HUES48 (cell line): ENCODE measurements around the gene JHY.

ENCODE experiments used
- H3K27ac ChIP-seq: one replicate; pipeline ENCODE4 v1.7.0; 2013; ENCODE audit warnings: low read depth, low read length, inconsistent platforms
- H3K27me3 ChIP-seq: 2 replicates; pipeline ENCODE4 v1.6.1; 2013; ENCODE audit warnings: mild to moderate bottlenecking, low read length; ENCODE audit not compliant: control insufficient read depth, insufficient read depth
- H3K36me3 ChIP-seq: 2 replicates; pipeline ENCODE4 v1.6.1; 2013; ENCODE audit warnings: low read length; ENCODE audit not compliant: control insufficient read depth, insufficient read depth
- H3K4me1 ChIP-seq: 2 replicates; pipeline ENCODE4 v1.6.1; 2013; ENCODE audit warnings: mild to moderate bottlenecking, low read length; ENCODE audit not compliant: control insufficient read depth, insufficient read depth
- H3K4me3 ChIP-seq: 2 replicates; pipeline ENCODE4 v1.5.1; 2013; ENCODE audit warnings: mild to moderate bottlenecking, low read depth, low read length
- H3K9ac ChIP-seq: 2 replicates; pipeline ENCODE4 v1.6.1; 2013; ENCODE audit warnings: mild to moderate bottlenecking, low read depth, low read length, moderate library complexity
- H3K9me3 ChIP-seq: 2 replicates; pipeline ENCODE4 v1.6.1; 2013; ENCODE audit warnings: low read length; ENCODE audit not compliant: control insufficient read depth, insufficient read depth

JHY gene

DNA sequence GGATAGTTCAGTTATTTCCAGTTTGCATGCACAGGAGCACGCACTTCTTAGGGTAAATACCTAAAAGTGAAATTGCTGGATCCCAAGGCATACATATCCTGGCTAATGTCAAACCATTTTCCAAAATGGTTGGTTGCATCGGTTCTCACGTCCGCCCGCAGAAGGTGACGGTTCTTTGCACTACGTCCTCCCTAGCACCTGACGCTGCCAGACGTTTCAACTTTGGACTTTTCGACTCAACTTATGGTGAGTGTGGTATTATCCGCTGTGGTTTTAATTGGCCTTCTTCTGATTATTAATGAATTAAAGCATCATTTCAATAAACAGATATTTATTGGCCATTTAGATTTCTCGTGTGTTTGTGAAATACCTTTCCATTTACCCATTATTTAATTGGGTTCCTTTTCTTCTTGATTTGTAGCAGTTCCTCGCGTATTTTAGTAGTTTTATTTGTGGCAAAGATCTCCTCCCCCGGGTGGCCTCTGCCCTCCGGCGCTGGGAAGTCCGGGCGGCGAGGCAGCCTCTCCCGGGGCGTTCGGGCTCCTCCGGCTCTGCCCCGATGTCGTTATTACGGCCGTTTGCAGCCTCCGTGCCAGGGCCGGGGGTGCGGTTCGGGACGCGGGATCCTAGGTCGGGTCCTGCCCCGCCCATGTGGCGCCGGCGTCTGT lies at the start of gene JHY:
TSS of gene JHY (plus strand) at position 571 of the 668 bp plus-strand sequence. CDS start 3,091 bp downstream, outside the sequence.
- Histone ChIP-seq H3K4me1 (peaks cover 33% of the 10 kb centered on the region), H3K27me3 (peaks cover 14% of the 10 kb centered on the region), H3K4me3 (peak within 1 kb of the TSS; percentile 77), H3K36me3 (no peaks in the 10 kb centered on the region), H3K27ac (peak within 1 kb of the TSS; percentile 80), H3K9ac (peak within 1 kb of the TSS; percentile 42; the same call in 1 of the 2 replicates), H3K9me3 (no peaks in the 10 kb centered on the region)

DNA sequence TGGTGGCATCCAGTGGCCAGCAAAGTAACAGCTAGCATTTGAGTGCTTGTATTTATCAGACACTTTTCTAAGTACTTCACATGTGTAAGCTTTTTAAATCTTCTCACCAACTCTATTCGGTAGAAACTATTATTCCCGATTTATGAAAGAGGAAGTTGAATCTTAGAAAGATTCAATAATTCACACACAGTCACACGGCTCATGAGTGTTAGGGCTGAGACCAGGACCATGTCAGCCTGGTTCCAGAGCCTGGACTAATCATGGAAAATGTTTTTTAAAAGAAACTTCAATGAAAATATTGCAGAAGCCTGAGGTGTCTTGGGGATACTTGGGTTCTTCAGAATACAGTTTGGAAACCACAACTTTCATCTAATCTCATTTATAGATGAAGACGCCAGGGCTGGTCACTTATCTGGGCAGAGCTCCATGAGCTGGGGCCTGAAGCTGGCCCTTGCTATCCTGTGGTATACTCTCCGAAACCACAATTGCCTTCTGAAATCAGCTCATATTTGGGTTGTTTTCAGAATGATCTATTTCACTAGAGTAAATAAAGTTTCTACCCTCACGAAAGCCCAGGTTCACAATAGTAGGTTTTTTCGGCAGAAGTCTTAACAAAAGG lies 48.6 kb upstream of the JHY start:
- Histone ChIP-seq H3K4me1 (peaks cover 12% of the 10 kb centered on the region), H3K36me3 (no peaks in the 10 kb centered on the region), H3K27me3 (no peaks in the 10 kb centered on the region), H3K9me3 (no peaks in the 10 kb centered on the region), H3K27ac (peak overlapping the region; percentile 2), H3K4me3 (no peak overlapping the region), H3K9ac (no peak overlapping the region)

GRCh38 chr11:122836916-122837315 lies 45.6 kb upstream of the JHY start:
- Histone ChIP-seq H3K4me3 (no peak overlapping the region), H3K9me3 (no peaks in the 10 kb centered on the region), H3K9ac (no peak overlapping the region), H3K36me3 (no peaks in the 10 kb centered on the region), H3K27ac (no peak overlapping the region), H3K4me1 (peaks cover 11% of the 10 kb centered on the region), H3K27me3 (no peaks in the 10 kb centered on the region)

DNA sequence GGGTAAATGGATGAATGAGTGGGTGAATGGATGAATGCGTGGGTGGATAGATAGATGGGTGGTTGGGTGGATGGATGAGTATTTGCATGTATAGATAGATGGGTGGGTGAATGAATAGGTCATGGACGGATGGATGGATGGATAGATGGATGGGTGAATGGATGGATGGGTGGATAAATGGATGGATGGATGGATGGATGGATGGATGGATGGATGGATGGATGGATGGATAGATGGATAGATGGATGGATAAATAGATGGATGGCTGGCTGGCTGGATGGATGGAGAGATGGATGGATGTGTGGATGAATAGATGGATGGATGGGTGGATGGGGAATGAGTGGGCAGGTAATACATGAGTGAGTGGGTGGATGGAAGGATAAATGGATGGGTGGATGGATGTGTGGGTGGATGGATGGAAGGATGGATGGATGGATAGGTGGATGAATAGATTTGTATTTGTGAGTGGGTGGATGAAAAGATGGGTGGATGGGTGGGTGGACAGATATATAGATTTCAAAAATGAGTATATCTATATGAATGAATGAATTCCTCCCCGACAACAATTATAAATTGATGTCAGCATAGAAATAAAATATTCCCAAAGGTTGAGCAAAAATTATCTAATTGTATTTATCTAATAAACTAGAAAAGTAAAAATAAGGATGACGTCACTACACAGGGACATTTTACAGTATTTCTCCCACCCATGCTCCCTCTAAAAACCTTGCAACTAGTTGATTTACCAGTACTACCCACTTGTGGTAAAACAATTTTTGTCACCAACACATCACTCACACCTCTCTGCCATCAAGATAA lies 44.8 kb upstream of the JHY start:
- H3K27ac ChIP-seq = no peak overlapping the region
- H3K4me3 ChIP-seq = no peak overlapping the region
- H3K36me3 ChIP-seq = no peaks in the 10 kb centered on the region
- H3K9ac ChIP-seq = no peak overlapping the region
- H3K27me3 ChIP-seq = no peaks in the 10 kb centered on the region
- no peaks in the 10 kb centered on the region for H3K9me3 ChIP-seq
- peaks cover 6% of the 10 kb centered on the region for H3K4me1 ChIP-seq

DNA sequence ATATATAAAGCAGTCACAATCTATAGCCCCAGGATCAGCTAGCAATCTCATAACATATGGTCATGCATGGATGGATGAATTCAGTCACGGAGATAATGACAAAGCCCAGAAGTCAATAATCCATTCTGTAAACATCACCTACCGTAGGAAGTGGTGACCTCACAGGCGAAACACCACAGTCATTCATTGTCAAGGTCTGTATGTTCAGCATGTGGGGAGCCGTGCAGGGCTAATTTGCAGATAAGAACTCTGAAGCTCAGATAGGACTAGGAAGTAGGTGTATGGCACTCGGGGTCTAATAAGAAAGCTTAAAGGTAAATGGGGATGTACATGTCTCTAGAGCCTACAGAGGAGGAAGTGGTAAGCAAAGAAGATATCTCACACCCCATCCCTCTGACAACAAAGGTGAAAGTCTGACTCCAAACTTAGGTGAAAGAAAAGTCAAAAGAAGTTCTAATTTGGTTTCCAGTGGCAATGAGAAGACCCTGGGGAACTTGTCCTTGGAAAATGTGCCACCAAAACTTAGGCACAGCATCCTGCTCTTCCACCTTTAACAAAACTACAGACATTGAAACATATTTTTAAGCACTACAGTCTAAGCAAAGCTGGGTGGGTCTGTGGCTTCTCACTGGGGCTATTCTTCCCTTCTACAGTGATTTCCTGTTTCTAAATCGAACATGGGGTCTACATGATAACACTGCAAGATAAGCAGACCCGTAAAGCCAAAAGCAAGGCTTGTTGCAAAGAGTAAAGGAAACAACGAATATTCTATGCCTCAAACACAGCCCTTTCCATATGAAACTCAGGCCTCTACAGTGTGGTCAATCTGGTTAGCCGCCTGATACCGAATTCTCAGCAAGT lies 39.0 kb upstream of the JHY start:
- Histone ChIP-seq H3K9me3 (no peaks in the 10 kb centered on the region), H3K4me1 (no peaks in the 10 kb centered on the region), H3K27ac (peak overlapping the region; percentile 51), H3K36me3 (no peaks in the 10 kb centered on the region), H3K27me3 (no peaks in the 10 kb centered on the region), H3K9ac (no peak overlapping the region), H3K4me3 (no peak overlapping the region)

DNA sequence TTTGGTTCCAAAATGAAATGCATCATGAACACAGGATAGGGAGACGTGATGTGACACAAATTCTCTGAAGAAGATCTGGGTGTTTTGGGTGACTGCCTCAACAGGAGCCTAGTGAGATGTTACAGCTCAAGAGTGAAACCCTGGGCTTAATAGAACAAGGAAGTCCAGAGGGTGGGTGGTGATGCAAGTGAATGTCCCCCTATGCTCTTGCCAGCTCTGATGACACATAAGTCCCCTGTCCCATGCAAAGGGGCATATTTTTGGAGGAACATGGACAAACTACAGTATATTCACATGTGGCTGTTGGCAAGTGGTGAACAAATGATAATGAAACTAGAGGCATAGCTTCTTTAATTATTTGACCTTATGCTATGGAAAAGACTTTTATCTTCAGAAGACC lies 35.1 kb upstream of the JHY start:
- no peaks in the 10 kb centered on the region for H3K9me3 ChIP-seq
- no peak overlapping the region for H3K4me3 ChIP-seq
- peaks cover 8% of the 10 kb centered on the region for H3K4me1 ChIP-seq
- no peak overlapping the region for H3K9ac ChIP-seq
- H3K27ac ChIP-seq = no peak overlapping the region
- H3K27me3 ChIP-seq = no peaks in the 10 kb centered on the region
- no peaks in the 10 kb centered on the region for H3K36me3 ChIP-seq

DNA sequence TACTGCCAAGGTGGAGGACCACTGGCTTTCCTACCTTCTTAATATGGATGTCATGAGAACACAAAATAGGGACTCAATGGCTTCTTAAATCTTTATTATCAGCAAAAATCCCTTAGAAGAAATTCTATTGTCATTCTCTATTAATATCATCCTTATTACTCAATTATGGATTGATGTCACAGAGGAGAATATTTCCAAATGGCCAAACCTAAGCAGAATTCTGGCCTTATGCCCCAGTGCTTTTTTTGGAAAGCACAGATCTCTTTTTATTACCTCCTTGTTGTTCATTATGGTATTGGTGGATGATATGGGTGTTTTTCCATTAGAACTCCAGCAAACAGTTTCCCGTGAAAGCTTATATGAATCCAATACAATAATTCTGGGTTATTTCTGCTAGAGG lies 34.4 kb upstream of the JHY start:
- Histone ChIP-seq H3K4me1 (peaks cover 8% of the 10 kb centered on the region), H3K27me3 (no peaks in the 10 kb centered on the region), H3K36me3 (no peaks in the 10 kb centered on the region), H3K9ac (no peak overlapping the region), H3K4me3 (no peak overlapping the region), H3K9me3 (no peaks in the 10 kb centered on the region), H3K27ac (no peak overlapping the region)

DNA sequence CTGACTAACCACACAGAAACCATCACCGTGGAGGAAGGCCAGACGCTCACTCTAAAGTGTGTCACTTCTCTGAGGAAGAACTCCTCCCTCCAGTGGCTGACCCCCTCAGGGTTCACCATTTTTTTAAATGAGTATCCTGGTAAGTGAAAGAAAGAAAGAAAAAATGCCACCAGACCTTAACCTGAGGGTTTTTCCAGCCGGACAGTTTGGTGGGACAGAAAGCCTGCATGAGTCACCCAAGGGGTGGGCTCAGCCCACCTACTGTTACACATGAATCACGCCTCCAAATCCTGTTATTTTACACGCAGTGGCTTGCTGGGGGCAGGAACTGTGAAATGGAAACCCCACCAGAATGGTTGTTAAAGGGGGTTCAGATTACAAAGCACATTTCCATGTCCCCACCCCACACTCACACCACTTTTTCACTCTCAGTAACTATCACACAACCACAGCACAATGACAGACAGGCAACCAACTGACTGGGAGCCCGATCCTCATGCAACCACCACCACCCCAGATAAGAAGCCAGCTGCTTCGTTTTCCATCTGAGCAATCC lies 32.4 kb upstream of the JHY start:
- Histone ChIP-seq H3K9ac (no peak overlapping the region), H3K27ac (peak overlapping the region; percentile 80)

GRCh38 chr11:122851366-122851966 lies 31.1 kb upstream of the JHY start:
- H3K27ac ChIP-seq = no peak overlapping the region
- no peak overlapping the region for H3K4me3 ChIP-seq
- no peaks in the 10 kb centered on the region for H3K27me3 ChIP-seq
- H3K36me3 ChIP-seq = no peaks in the 10 kb centered on the region
- no peaks in the 10 kb centered on the region for H3K9me3 ChIP-seq
- H3K4me1 ChIP-seq = peaks cover 14% of the 10 kb centered on the region
- no peak overlapping the region for H3K9ac ChIP-seq

More for the DNA sequence above, 32.4 kb upstream of the JHY start:
- Histone ChIP-seq H3K36me3 (no peaks in the 10 kb centered on the region), H3K4me3 (no peak overlapping the region), H3K4me1 (peaks cover 8% of the 10 kb centered on the region), H3K9me3 (no peaks in the 10 kb centered on the region), H3K27me3 (no peaks in the 10 kb centered on the region)
